Tibial nerve (tissue), 4 donors: ENCODE measurements around the gene TRIM56.

ENCODE experiments used
- CTCF ChIP-seq, 5 experiments: fragments of 200-600 bp in 3 of 5; fragments of 450-650 bp in 2 of 5; sonication (generic) in 3 of 5; IDR thresholded peaks; one replicate each; pipeline ENCODE4 v1.5.1; 2016 to 2019; ENCODE audit warnings: antibody characterized with exemption in 5 of 5, mild to moderate bottlenecking in 3 of 5, moderate library complexity in 2 of 5
- EP300 ChIP-seq, 2 donors: sonication (generic); formaldehyde crosslinking; IDR thresholded peaks; one replicate each; pipeline ENCODE4 v1.6.1; 2017; ENCODE audit warnings: antibody characterized with exemption in 2 of 2, mild to moderate bottlenecking in 1 of 2
- POLR2A ChIP-seq, 2 donors: fragments of 450-650 bp; IDR thresholded peaks; one replicate each; pipeline ENCODE4 v1.6.1; 2017; ENCODE audit warnings: antibody characterized with exemption in 2 of 2, mild to moderate bottlenecking in 2 of 2, moderate library complexity in 2 of 2

DNA sequence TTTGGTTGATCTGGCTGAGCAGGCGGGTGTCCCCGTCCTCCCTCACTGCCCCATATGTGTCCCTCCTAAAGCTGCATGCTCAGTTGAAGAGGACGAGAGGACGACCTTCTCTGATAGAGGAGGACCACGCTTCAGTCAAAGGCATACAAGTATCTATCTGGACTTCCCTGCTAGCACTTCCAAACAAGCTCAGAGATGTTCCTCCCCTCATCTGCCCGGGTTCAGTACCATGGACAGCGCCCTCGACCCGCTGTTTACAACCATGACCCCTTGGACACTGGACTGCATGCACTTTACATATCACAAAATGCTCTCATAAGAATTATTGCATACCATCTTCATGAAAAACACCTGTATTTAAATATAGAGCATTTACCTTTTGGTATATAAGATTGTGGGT is 26.9 kb upstream of the TRIM56 start:
- TF ChIP-seq POLR2A (IDR thresholded peaks at IDR 0.05) (no peak), CTCF (IDR thresholded peaks at IDR 0.05) (no peak), EP300 (IDR thresholded peaks at IDR 0.05) (no peak)
